Endothelial cell of umbilical vein (primary cell): ENCODE results near the gene GPR137B. TPM values are rescaled to one million over a fixed set of nuclear protein-coding genes. Genes with fewer than 3 reads are reported as not detected.

Experiments
- BruUV-seq: library from RNA; stranded (reverse); fragments of 400-500 nt; replicated peaks from 2 replicates; lab custom pipeline; 2021; lab: Mats Ljungman, UMichigan
- CTCF ChIA-PET: fragments of 300-600, 350-600 bp; sonication (Branson Sonifier 250); formaldehyde crosslinking; loops from one replicate; lab custom pipeline; 2021; ENCODE audit warnings: antibody characterized with exemption, inconsistent platforms; lab: Charles Lee
- POLR2A ChIA-PET: fragments of 300-600, 350-600 bp; sonication (Branson Sonifier 250); formaldehyde crosslinking; loops from one replicate; lab custom pipeline; 2021; ENCODE audit warnings: antibody characterized with exemption, inconsistent platforms; lab: Charles Lee
- DNase-seq: peaks from one replicate; pipeline ENCODE4 v3.0.0-alpha.2; 2011; ENCODE audit warnings: low read depth, low spot score
- FAIRE-seq: peaks from 2 replicates; lab custom pipeline; 2011; peaks lifted over from hg19 to GRCh38; lab: Jason Lieb, UNC
- H2AFZ ChIP-seq: 2 replicates; pipeline ENCODE4 v1.6.0; 2012; ENCODE audit warnings: low read depth, low read length, control low read depth, inconsistent platforms
- H3K27ac ChIP-seq: 2 replicates; pipeline ENCODE4 v1.5.1; 2011; ENCODE audit warnings: low read depth, mild to moderate bottlenecking, control low read depth, low read length, moderate library complexity; ENCODE audit not compliant: insufficient read depth
- H3K27me3 ChIP-seq, 2 experiments: 2 replicates each; pipeline versions ENCODE4 v1.6.0 to v1.6.1; 2011; ENCODE audit warnings: low read length in 2 of 2, mixed read lengths in 1 of 2; ENCODE audit not compliant: control insufficient read depth in 2 of 2, insufficient read depth in 2 of 2
- H3K36me3 ChIP-seq, 2 experiments: 2 replicates in 1 of 2; 3 replicates in 1 of 2; pipeline ENCODE4 v1.5.1; 2011; ENCODE audit warnings: low read length in 2 of 2, mild to moderate bottlenecking in 1 of 2, moderate library complexity in 1 of 2; ENCODE audit not compliant: control insufficient read depth in 2 of 2, insufficient read depth in 2 of 2; ENCODE audit errors: extremely low read depth in 1 of 2
- H3K4me1 ChIP-seq: 3 replicates; pipeline ENCODE4 v1.5.1; 2011; ENCODE audit warnings: mild to moderate bottlenecking, low read length; ENCODE audit not compliant: control insufficient read depth, insufficient read depth; ENCODE audit errors: extremely low read depth
- H3K4me2 ChIP-seq: 2 replicates; pipeline ENCODE4 v1.6.1; 2011; ENCODE audit warnings: low read length, control low read depth, mixed read lengths; ENCODE audit not compliant: insufficient read depth
- H3K4me3 ChIP-seq, 3 experiments: fragments of 200-600 bp in 1 of 3; sonication (generic), shearing (Covaris generic) in 1 of 3; replicated peaks in 1 of 3; 2 replicates each; pipeline ENCODE4 v1.5.1; 2011 to 2016; ENCODE audit warnings: control low read depth in 3 of 3, low read length in 3 of 3, mild to moderate bottlenecking in 2 of 3, inconsistent platforms in 1 of 3, low read depth in 1 of 3, moderate library complexity in 1 of 3; ENCODE audit not compliant: insufficient read depth in 1 of 3
- H3K79me2 ChIP-seq: 2 replicates; pipeline ENCODE4 v1.6.0; 2012; ENCODE audit warnings: low read length, inconsistent platforms; ENCODE audit not compliant: control insufficient read depth, insufficient read depth
- H3K9ac ChIP-seq: replicated peaks from 2 replicates; pipeline ENCODE3; 2011; ENCODE audit warnings: low read length, control low read depth; ENCODE audit not compliant: insufficient read depth; ENCODE audit errors: extremely low read depth
- H3K9me1 ChIP-seq: replicated peaks from 3 replicates; pipeline ENCODE4 v1.6.0; 2011; ENCODE audit warnings: mild to moderate bottlenecking, low read length; ENCODE audit not compliant: control insufficient read depth, insufficient read depth; ENCODE audit errors: extremely low read depth
- H3K9me3 ChIP-seq: replicated peaks from 2 replicates; pipeline ENCODE4 v1.5.1; 2012; ENCODE audit warnings: low read length, inconsistent platforms; ENCODE audit not compliant: control insufficient read depth, insufficient read depth
- H4K20me1 ChIP-seq: replicated peaks from 2 replicates; pipeline ENCODE3; 2011; ENCODE audit warnings: mild to moderate bottlenecking, low read length; ENCODE audit not compliant: control insufficient read depth, insufficient read depth; ENCODE audit errors: extremely low read depth
- CTCF ChIP-seq, 2 donors: IDR thresholded peaks; 1 replicate in 1 of 2; 2 replicates in 1 of 2; pipeline ENCODE4 v1.5.1; 2011; ENCODE audit warnings: low read length in 2 of 2, mild to moderate bottlenecking in 2 of 2, moderate library complexity in 2 of 2, control low read depth in 1 of 2, inconsistent platforms in 1 of 2, low read depth in 1 of 2; ENCODE audit not compliant: insufficient read depth in 1 of 2; ENCODE audit errors: extremely low read depth in 1 of 2
- EZH2 ChIP-seq: IDR thresholded peaks from 2 replicates; pipeline ENCODE4 v1.6.1; 2012; ENCODE audit warnings: borderline replicate concordance, low read depth, mild to moderate bottlenecking, moderate library complexity, low read length, inconsistent platforms; ENCODE audit not compliant: severe bottlenecking
- FOS ChIP-seq: IDR thresholded peaks from 2 replicates; pipeline ENCODE4 v1.6.1; 2011; ENCODE audit warnings: mild to moderate bottlenecking, low read length, moderate library complexity, borderline replicate concordance; ENCODE audit not compliant: insufficient read depth
- GATA2 ChIP-seq: IDR thresholded peaks from 2 replicates; pipeline ENCODE4 v1.7.0; 2011; ENCODE audit warnings: low read depth, mild to moderate bottlenecking, moderate library complexity, mixed read lengths, low read length; ENCODE audit not compliant: insufficient read length, insufficient read depth
- JUN ChIP-seq: IDR thresholded peaks from 2 replicates; pipeline ENCODE4 v1.6.1; 2011; ENCODE audit warnings: borderline replicate concordance, low read depth; ENCODE audit not compliant: insufficient read length, insufficient read depth
- MYC ChIP-seq: IDR thresholded peaks from one replicate; pipeline ENCODE4 v1.6.1; 2011; ENCODE audit warnings: mild to moderate bottlenecking, low read depth, low read length
- POLR2A ChIP-seq: IDR thresholded peaks from 2 replicates; pipeline ENCODE4 v1.6.1; 2012; ENCODE audit warnings: low read depth, mild to moderate bottlenecking, control low read depth, low read length
- POLR2AphosphoS5 ChIP-seq: IDR thresholded peaks from 2 replicates; pipeline ENCODE4 v1.6.1; 2012; ENCODE audit warnings: low read depth, mild to moderate bottlenecking, control low read depth, low read length, moderate library complexity; ENCODE audit not compliant: insufficient read depth
- dilution Hi-C: fragments of 300-500 bp; cut with MboI; formaldehyde crosslinking; loops from one replicate; pipeline ENCODE4 v1.15.0; 2019; ENCODE audit warnings: low sequenced_read_pairs; ENCODE audit not compliant: extremely low pct_ligation_motif_present
- intact Hi-C: fragments of 100-400 bp; cut with micrococcal nuclease; formaldehyde crosslinking; loops from one replicate; pipeline ENCODE4 v1.10.0; 2022
- polyA plus RNA-seq, 4 experiments: library from polyadenylated mRNA; depleted of rRNA in 3 of 4; stranded (reverse) in 3 of 4; unstranded in 1 of 4; fragments of >200 nt; gene quantifications; 2 replicates each; pipeline versions ENCODE4 v1.2.1 to v1.2.3, GENCODE V29; 2011 to 2012; ENCODE audit warnings: missing spikeins in 1 of 4
- total RNA-seq: library from RNA; stranded (reverse); gene quantifications from 2 replicates; pipeline ENCODE4 v1.2.3, GENCODE V29; 2021
- TF ChIP-seq, protein P1 (sequence below): IDR thresholded peaks from 2 replicates; pipeline ENCODE4 v1.6.1; 2011; ENCODE audit not compliant: insufficient read depth, insufficient read length

The GPR137B gene
- total and polyA plus RNA-seq, 2 donors (not counting 3 experiments of a cell fraction or from before 2014, with no cell fraction given): 7.8 to 11.9 TPM

- CTCF ChIA-PET: no interaction called here
- Histone ChIP-seq H3K4me2 (no peak overlapping the region), H3K79me2 (no peaks in the 10 kb centered on the region), H3K9me3 (no peaks in the 10 kb centered on the region), H3K27ac (no peak overlapping the region), H2AFZ (no peak overlapping the region), H3K9ac (no peak overlapping the region), H3K4me1 (peaks cover 2% of the 10 kb centered on the region), H3K27me3 (no peaks in the 10 kb centered on the region), H3K36me3 (no peaks in the 10 kb centered on the region), H4K20me1 (no peaks in the 10 kb centered on the region), H3K9me1 (no peaks in the 10 kb centered on the region), H3K4me3 (no peak overlapping the region)
- TF ChIP-seq POLR2AphosphoS5 (no peak), MYC (no peak), FOS (no peak), GATA2 (no peak), JUN (no peak), POLR2A (no peak), CTCF (IDR thresholded peaks at IDR 0.05; ENCODE audit: extremely low read depth in 1 of 2, insufficient read depth in 1 of 2, low read depth in 1 of 2, low read length in 2 of 2) (no peak), EZH2 (no peak)
- TF ChIP-seq, protein P1, sequence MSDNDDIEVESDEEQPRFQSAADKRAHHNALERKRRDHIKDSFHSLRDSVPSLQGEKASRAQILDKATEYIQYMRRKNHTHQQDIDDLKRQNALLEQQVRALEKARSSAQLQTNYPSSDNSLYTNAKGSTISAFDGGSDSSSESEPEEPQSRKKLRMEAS: no peak
- FAIRE-seq (no peak), DNase-seq (no peak)
- intact Hi-C loops (no loop called here), dilution Hi-C loops (no loop called here)
- no TSS peak for BruUV-seq
- POLR2A ChIA-PET: no interaction called here
Observed at GRCh38 chr1:236148470-236148845, 6.1 kb downstream of the GPR137B start.
